Activated T-cell treated with anti-CD3 and anti-CD28 coated beads for 48 hours (primary cell): Measurements from ENCODE around the gene C4orf50.

Source experiments
- DNase-seq: peaks from one replicate; pipeline ENCODE4 v3.0.0-alpha.2; 2020; ENCODE audit warnings: low read depth

Gene C4orf50

GRCh38 chr4:5992828-5993321 lies 25.4 kb downstream of the C4orf50 start:
- no peak for DNase-seq

GRCh38 chr4:5992171-5992827 lies 25.9 kb downstream of the C4orf50 start:
- DNase-seq = no peak

GRCh38 chr4:5991405-5991804 lies 26.8 kb downstream of the C4orf50 start:
- no peak for DNase-seq

- DNase-seq = no peak
Measured at GRCh38 chr4:5990446-5991160, 27.6 kb downstream of the C4orf50 start.

- no peak for DNase-seq
Measured at GRCh38 chr4:5989236-5990225, 28.7 kb downstream of the C4orf50 start.

GRCh38 chr4:5988086-5988845 lies 30.0 kb downstream of the C4orf50 start:
- no peak for DNase-seq

- DNase-seq = no peak
Measured at GRCh38 chr4:5984843-5985242, 33.4 kb downstream of the C4orf50 start.

- DNase-seq = no peak
Measured at GRCh38 chr4:5982156-5982973, 35.9 kb downstream of the C4orf50 start.

GRCh38 chr4:5980436-5981155 lies 37.6 kb downstream of the C4orf50 start:
- DNase-seq = no peak

GRCh38 chr4:5979981-5980380 lies 38.2 kb downstream of the C4orf50 start:
- no peak for DNase-seq

- DNase-seq = no peak
Measured at GRCh38 chr4:5976921-5977320, 41.3 kb downstream of the C4orf50 start.

- no peak for DNase-seq
Measured at GRCh38 chr4:5976431-5976830, 41.8 kb downstream of the C4orf50 start.

- DNase-seq = no peak
Measured at GRCh38 chr4:5974321-5974720, 43.9 kb downstream of the C4orf50 start.

GRCh38 chr4:5973486-5974220 lies 44.6 kb downstream of the C4orf50 start:
- no peak for DNase-seq

GRCh38 chr4:5973033-5973432 lies 45.2 kb downstream of the C4orf50 start:
- no peak for DNase-seq

GRCh38 chr4:5972571-5972970 lies 45.7 kb downstream of the C4orf50 start:
- DNase-seq = no peak

GRCh38 chr4:5971078-5971450 lies 47.2 kb downstream of the C4orf50 start:
- DNase-seq = no peak

- no peak for DNase-seq
Measured at GRCh38 chr4:5970381-5971077, 47.7 kb downstream of the C4orf50 start.

- no peak for DNase-seq
Measured at GRCh38 chr4:5969777-5970176, 48.5 kb downstream of the C4orf50 start.
